ENCODE data around the gene ADAM8.

The ADAM8 gene

GRCh38 chr10:133219782-133220181 is 56.9 kb downstream of the ADAM8 start:
- peaks cover 7 to 26% (median 20%) of the 10 kb centered on the region in 10 experiments for H3K4me1 ChIP-seq
- no peaks in the 10 kb centered on the region for H3K36me3 ChIP-seq
- H3K9ac ChIP-seq = no peak overlapping the region
- H4K20me1 ChIP-seq = peaks cover 0 to 32% (median 0%) of the 10 kb centered on the region in 11 experiments; a peak in 4 of 22 replicates
- no peak overlapping the region for H3K27ac ChIP-seq
- TF ChIP-seq Cebpa-rat (IDR thresholded peaks at IDR 0.05) = no peak
- no peaks in the 10 kb centered on the region for H3K9me3 ChIP-seq (replicated peaks in 1 of 11)
- H3K4me2 ChIP-seq = peak overlapping the region in 9 of 11 experiments; percentile 45 to 79 (median 66); a peak in 17 of 22 replicates
- H3K4me3 ChIP-seq = no peak overlapping the region
- peaks cover 9 to 25% (median 21%) of the 10 kb centered on the region in 11 experiments; a peak in 19 of 22 replicates for H3K27me3 ChIP-seq

GRCh38 chr10:133218891-133219290 is 57.8 kb downstream of the ADAM8 start:
- no peaks in the 10 kb centered on the region for H3K9me3 ChIP-seq (replicated peaks in 1 of 11)
- H3K27ac ChIP-seq = no peak overlapping the region
- no peak overlapping the region for H3K9ac ChIP-seq
- H3K4me1 ChIP-seq = peaks cover 4 to 20% (median 16%) of the 10 kb centered on the region in 10 experiments; a peak in 19 of 20 replicates
- H4K20me1 ChIP-seq = peaks cover 0 to 34% (median 0%) of the 10 kb centered on the region in 11 experiments; a peak in 4 of 22 replicates
- H3K4me2 ChIP-seq = peak overlapping the region in 8 of 11 experiments; percentile 60 to 79 (median 68); a peak in 13 of 22 replicates
- no peak overlapping the region for H3K4me3 ChIP-seq
- H3K36me3 ChIP-seq = no peaks in the 10 kb centered on the region
- TF ChIP-seq Cebpa-rat (IDR thresholded peaks at IDR 0.05) = no peak
- peaks cover under 1 to 22% (median 12%) of the 10 kb centered on the region in 11 experiments; a peak in 11 of 22 replicates for H3K27me3 ChIP-seq

- H3K9ac ChIP-seq = no peak overlapping the region
- no peak overlapping the region for H3K4me3 ChIP-seq
- peak overlapping the region in 2 of 11 experiments; percentile 62 to 71; a peak in 2 of 22 replicates for H3K4me2 ChIP-seq
- H3K36me3 ChIP-seq = no peaks in the 10 kb centered on the region
- peaks cover 0 to 38% (median 0%) of the 10 kb centered on the region in 11 experiments; a peak in 5 of 22 replicates for H4K20me1 ChIP-seq
- no peaks in the 10 kb centered on the region for H3K9me3 ChIP-seq (replicated peaks in 1 of 11)
- H3K27ac ChIP-seq = no peak overlapping the region
- peaks cover 0 to 27% (median 11%) of the 10 kb centered on the region in 11 experiments; a peak in 14 of 22 replicates for H3K27me3 ChIP-seq
- peaks cover 4 to 22% (median 16%) of the 10 kb centered on the region in 10 experiments; a peak in 19 of 20 replicates for H3K4me1 ChIP-seq
- no peak for TF ChIP-seq Cebpa-rat (IDR thresholded peaks at IDR 0.05)
These were observed 58.7 kb downstream of the ADAM8 start for GRCh38 chr10:133217800-133218589.

GRCh38 chr10:133216776-133217175 is 59.9 kb downstream of the ADAM8 start:
- Histone ChIP-seq H3K27me3 (peaks cover 0 to 36% (median 11%) of the 10 kb centered on the region in 11 experiments; a peak in 14 of 22 replicates), H3K9ac (no peak overlapping the region), H3K9me3 (replicated peaks in 1 of 11) (no peaks in the 10 kb centered on the region), H3K36me3 (no peaks in the 10 kb centered on the region), H3K27ac (no peak overlapping the region), H4K20me1 (peaks cover 0 to 51% (median 0%) of the 10 kb centered on the region in 11 experiments; a peak in 6 of 22 replicates), H3K4me1 (peaks cover 4 to 24% (median 17%) of the 10 kb centered on the region in 10 experiments; a peak in 19 of 20 replicates), H3K4me3 (no peak overlapping the region), H3K4me2 (no peak overlapping the region)
- TF ChIP-seq Cebpa-rat (IDR thresholded peaks at IDR 0.05) = no peak

- peaks cover 4 to 27% (median 19%) of the 10 kb centered on the region in 10 experiments; a peak in 19 of 20 replicates for H3K4me1 ChIP-seq
- H3K9me3 ChIP-seq (replicated peaks in 1 of 11) = no peaks in the 10 kb centered on the region
- peaks cover 0 to 36% (median 11%) of the 10 kb centered on the region in 11 experiments; a peak in 14 of 22 replicates for H3K27me3 ChIP-seq
- H3K4me2 ChIP-seq = no peak overlapping the region
- TF ChIP-seq Cebpa-rat (IDR thresholded peaks at IDR 0.05) = no peak
- no peak overlapping the region for H3K27ac ChIP-seq
- peaks cover 0 to 53% (median 0%) of the 10 kb centered on the region in 11 experiments; a peak in 6 of 22 replicates for H4K20me1 ChIP-seq
- no peak overlapping the region for H3K4me3 ChIP-seq
- H3K9ac ChIP-seq = no peak overlapping the region
- H3K36me3 ChIP-seq = no peaks in the 10 kb centered on the region
These were observed 61.1 kb downstream of the ADAM8 start for GRCh38 chr10:133215586-133215985.

- H3K9ac ChIP-seq = no peak overlapping the region
- H3K27ac ChIP-seq = no peak overlapping the region
- TF ChIP-seq Cebpa-rat (IDR thresholded peaks at IDR 0.05) = no peak
- no peak overlapping the region for H3K4me2 ChIP-seq
- no peaks in the 10 kb centered on the region for H3K36me3 ChIP-seq
- H3K27me3 ChIP-seq = peaks cover 0 to 34% (median 9%) of the 10 kb centered on the region in 11 experiments; a peak in 14 of 22 replicates
- peaks cover 0 to 52% (median 0%) of the 10 kb centered on the region in 11 experiments; a peak in 6 of 22 replicates for H4K20me1 ChIP-seq
- no peaks in the 10 kb centered on the region for H3K9me3 ChIP-seq (replicated peaks in 1 of 11)
- no peak overlapping the region for H3K4me3 ChIP-seq
- H3K4me1 ChIP-seq = peaks cover 2 to 31% (median 16%) of the 10 kb centered on the region in 10 experiments; a peak in 19 of 20 replicates
These were observed 61.9 kb downstream of the ADAM8 start for GRCh38 chr10:133214468-133215410.

GRCh38 chr10:133213641-133214467 is 62.8 kb downstream of the ADAM8 start:
- Histone ChIP-seq H3K27ac (no peak overlapping the region), H3K9me3 (replicated peaks in 1 of 11) (no peaks in the 10 kb centered on the region), H3K27me3 (peaks cover 0 to 26% (median 2%) of the 10 kb centered on the region in 11 experiments; a peak in 8 of 22 replicates), H3K36me3 (no peaks in the 10 kb centered on the region), H3K4me3 (no peak overlapping the region), H3K4me1 (peaks cover 0 to 22% (median 7%) of the 10 kb centered on the region in 10 experiments; a peak in 13 of 20 replicates), H3K9ac (no peak overlapping the region), H4K20me1 (peaks cover 0 to 44% (median 0%) of the 10 kb centered on the region in 11 experiments; a peak in 6 of 22 replicates), H3K4me2 (no peak overlapping the region)
- TF ChIP-seq Cebpa-rat (IDR thresholded peaks at IDR 0.05) = no peak

Data from BLaER1 treated with 17β-estradiol and CSF1 and Interleukin-3, amounts not matched to agents 10 nM and 100 nM (cell line).